ENCODE results near the gene GPC5.

GPC5 gene

DNA sequence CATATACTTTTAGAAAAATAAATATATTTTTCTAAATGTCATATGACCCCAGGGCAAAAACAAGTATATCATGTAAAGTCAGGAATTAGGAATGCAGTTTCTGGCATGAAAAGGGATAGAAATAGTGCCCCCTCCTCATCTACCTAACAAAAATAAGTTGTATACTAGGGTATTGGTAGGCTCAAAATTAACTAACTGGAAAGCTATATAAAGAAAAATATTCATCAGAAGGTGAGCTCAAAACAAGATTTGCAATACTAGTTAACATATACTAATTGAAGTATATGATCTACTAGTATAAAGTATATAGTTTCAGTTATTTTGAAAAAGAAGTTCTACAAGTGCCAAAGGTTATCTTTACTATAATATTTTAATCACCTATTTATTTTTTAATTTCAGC, 200.2 kb downstream of the GPC5 start:
- no peak for DNase-seq

DNA sequence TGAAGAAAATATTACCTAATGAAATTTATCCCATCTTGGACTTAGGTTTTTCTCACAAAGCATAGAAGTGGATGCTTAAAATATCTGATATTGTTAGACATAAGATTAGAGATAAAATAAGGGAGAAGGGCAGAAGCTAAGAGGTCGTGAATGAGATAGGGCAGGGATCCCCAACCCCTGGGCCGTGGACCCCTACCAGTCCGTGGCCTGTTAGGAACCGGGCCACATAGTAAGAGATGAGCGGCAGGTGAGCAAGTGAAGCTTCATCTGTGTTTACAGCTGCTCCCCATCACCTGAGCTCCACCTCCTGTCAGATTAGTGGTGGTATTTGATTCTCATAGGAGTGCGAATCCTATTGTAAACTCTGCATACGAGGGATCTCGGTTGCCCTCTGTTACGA, 202.9 kb downstream of the GPC5 start:
- no peak for DNase-seq

DNA sequence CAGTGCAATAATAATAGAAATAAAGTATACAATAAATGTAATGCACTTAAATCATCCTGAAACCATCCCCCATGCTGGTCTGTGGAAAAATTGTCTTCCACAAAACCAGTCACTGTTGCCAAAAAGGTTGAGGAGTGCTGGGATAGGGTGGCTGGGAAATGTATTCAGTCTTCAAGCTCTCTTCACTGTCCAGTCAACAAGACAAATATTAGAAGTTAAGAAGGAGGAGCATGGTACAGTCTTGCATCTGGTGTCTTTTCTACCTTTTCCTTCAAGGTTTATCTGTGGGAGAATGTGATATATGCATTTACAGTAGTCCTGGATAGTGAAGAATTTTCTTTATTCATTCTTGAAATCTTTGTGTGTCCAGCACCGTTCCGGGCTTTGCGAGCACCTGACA, 203.4 kb downstream of the GPC5 start:
- no peak for DNase-seq

DNA sequence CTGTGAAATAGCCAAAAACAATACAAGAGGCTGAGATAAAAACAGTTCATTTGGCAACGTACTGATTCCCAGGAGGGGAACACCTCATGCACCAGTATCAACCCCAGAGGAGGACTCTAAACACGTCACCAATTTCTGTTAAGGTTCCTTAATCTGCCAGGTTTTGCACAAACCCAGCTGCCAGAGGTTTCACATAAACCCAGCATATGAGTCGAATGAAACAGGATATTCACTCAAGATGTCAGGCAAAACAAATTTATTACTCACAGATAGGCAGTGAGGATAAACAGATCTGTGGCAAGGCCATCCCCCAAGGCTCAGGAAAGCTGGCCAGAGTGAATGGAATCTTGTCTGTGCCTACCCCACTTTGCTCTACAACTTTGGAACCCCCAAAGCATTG, 210.9 kb downstream of the GPC5 start:
- DNase-seq, result no peak

DNA sequence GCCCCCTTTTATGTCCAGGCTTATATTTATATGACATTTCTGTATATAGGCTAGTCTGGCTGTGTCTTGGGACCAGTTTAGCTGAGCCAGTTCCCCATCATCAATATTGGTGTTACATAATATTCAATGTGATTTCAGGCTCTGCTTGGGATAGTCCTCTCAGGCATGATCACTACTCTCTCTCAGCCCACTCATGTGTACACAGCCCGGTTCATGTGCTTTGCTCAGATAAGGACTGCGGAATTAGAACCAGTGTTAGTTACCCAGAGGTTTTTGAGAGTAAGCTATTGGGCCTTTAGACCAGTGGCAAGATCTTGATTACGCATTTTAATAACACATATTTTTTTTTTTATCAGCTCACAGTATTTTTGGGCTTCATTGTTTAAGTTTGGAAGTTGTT, 219.9 kb downstream of the GPC5 start:
- no peak for DNase-seq

DNA sequence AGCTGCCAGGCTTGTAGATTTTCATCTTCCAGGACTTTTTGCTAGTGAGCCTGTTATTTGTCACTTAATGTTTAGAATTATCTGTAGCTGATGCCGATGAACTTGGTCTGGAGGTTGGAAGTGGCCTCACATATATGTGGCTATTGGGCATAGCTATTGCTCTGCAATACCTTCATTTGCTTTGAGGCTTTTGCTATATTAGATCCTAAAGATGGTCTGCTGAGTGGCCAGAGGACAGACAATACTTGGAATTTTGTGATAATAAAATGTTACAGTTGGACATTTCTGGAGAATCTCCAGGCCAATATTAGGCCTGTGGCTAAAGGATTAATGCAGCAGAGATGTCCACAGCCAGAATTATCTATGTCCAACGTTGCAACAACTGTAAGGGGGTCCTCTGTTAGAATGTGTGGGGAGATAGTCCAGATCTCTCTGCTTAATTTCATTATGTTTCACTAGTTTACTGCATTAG, 222.3 kb downstream of the GPC5 start:
- DNase-seq, result no peak

DNA sequence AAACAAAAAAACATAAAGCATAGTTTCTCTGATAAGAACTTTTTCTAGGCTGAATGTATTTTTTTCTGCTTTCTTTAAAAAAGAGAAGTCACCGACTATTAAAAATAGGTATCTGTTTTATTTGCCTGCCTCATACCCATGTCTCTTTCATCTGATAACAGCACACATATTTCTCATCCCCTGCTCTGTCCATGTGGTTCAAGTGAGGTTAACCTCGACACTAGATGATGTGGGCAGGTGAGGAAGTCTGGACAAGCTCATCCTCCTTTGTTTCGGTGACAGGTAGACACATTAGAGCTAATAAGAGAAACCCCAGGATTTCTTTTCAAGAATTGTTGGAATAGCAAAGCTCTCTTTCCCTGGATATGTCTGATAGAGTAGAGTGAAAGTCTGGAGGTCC, 222.7 kb downstream of the GPC5 start:
- no peak for DNase-seq

DNA sequence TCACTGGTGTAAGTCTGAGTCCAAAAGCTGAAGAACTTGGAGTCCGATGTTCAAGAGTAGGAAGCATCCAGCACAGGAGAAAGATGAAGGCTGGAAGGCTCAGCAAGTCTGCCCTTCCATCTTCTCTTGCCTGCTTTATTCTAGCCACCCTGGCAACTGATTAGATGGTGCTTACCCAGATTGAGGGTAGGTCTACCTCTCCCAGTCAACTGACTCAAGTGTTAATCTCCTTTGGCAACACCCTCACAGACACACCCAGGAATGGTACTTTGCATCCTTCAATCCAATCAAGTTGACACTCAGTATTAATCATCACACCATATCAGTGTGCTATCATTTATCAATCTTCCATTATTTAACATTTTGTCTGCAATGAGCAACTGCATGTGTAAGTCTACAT, 223.5 kb downstream of the GPC5 start:
- DNase-seq, result no peak

DNA sequence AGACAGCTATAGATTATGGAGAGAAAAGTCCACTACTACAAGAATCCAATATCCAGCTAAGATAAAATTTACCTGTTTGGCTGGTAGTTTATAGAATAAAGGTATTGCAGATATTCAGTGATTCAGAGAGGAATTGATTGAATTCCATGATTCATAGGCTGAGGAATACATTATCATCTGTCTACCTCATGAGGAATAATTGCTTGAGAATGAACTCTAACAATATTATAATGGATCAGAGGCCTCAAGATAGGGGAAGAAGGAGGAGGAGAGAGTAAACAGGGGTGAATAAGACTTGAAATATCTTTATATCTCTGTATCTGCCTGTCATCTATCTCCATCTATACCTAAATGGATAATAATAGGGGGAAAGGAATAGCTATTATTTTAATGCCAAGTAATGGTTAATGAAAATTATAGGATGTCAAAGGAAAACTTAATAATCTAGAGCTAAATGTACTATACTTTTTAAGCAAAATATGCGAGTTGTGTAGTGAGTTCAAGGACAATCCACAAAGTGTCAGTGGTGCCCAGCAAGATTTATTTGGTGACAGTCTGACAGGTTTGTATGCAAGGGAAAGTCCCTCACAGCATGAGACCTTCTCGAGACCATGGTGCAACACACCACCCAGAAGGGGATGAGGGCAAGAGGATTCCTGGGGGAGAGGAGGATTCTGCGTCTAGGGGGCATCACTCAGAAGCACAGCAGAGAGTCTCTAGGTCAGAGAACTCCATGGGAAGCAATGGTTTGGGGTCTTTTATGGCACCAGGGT, 224.5 kb downstream of the GPC5 start:
- no peak for DNase-seq

DNA sequence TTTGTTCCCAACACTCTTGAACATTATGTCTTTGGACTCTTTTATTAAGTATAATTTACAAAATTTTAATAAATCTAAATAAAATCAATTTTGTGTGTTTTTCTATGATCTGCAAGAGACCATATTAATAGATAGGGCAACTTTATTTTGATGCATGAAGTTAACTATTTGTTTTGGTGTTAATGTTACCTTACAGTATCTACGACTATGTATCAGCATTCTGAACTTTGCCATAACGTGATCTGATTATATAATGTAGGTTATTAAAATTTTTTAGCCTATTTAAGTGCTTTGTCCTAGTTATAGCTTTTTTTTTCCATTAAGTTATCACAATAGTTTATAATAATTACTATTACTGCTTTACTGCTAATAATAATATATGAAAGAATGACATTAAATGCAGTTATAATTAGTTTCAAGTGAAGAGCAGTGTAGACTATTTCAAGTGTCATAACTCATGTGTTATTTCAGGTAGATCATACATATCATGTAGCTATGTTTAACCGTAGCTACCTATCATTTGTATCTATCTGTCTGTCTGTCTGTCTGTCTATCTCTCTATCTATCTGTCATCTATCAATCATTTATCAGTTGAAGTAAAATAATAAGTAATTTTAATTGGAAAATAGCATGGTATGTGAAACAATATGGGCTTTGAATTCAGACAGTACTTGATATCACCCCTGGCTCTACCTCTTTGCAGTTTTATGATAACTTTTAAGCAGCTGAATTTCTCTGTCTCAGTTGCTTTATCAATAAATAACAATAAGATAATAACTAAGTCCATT, 229.7 kb downstream of the GPC5 start:
- DNase-seq, result no peak

DNA sequence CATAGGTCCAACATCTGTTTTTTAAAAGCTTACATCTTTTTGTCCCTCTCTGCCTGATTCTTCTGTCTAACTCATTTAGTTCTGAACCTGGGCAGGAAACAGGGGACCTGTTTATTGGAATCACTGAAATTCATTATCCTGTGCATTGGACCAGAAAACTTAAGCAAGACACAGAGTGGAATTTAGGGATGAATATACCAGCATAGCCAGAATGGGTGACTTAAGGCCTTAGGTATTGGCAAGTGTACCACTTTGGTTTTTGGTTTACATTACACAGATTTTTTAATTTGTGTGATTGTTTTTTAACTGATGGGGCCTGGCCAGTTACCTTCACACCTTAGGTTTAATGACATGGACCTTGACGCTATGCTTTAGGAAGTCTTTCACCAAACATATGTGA, 232.5 kb downstream of the GPC5 start:
- DNase-seq, result no peak

DNA sequence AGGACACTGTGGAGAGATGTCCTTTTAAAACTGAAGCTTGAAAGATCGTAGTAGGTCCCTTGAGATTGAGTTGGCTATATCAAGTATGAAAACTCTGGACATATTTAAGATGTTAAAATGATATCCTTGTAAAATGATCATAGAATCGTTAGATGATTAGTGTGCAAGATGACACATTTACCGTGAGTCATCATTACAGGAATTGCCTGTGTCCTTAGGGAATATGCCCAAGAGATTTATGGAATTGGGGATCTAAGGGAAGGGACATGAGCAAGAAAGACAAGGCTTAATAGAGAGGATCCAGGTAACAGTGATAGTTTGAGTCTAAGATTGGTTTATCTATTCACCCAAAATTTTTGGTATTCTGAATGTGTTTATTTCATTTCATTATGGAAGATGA, 233.7 kb downstream of the GPC5 start:
- DNase-seq, result no peak

DNA sequence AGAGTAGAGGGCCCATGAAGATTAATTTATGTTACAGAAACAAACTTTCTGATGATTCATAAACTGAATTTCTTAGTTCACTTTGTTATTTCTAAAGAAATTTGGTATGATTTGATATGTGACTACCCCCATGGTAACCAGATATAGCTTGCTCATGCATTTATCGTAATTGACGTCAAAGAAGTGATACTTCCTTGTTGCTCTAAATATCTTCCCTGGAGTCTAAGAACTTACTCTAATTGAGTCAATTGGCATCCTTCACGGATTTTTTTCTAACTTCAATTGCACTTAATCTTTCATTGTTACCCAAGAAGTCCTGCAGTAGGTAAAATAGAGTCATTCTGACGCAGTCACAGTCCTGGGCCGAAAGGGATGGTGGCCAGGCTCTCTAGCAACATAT, 240.9 kb downstream of the GPC5 start:
- no peak for DNase-seq

DNA sequence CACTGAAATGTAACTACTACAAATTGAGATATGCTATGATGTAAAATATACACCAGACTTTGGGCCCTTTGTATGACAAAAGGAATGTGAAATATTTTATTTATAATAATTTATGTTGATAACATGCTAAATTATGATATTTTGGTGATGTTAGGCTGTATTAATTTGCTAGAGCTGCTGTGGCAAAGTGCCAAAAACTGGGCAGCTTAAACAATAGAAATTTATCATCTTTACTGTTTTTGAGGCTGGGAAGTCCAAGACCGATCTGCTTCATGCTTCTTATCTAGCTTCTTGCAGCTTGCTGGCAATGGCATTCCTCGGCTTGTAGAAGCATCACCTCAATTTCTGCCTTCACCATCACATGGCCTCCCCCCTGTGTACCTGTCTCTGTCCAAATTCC, 245.0 kb downstream of the GPC5 start:
- DNase-seq, result no peak

DNA sequence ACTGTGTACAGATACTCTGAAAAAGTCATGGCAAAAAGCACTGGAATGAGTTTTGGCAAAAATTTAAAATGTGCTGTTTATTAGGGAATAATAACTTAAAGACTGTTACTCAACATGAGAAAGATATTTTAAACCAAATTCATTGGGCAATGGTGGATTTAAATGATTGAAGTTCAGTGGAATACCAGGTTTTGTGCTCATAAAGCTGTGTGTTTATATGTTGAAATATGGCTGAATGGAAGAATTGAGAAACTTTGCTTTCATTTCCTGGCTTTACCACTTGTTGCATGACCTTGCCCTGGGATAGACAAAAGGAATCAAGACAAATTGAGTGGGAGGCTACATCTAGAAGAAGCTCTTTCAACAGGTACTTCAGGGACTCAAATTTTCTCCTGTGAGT, 246.4 kb downstream of the GPC5 start:
- no peak for DNase-seq

DNA sequence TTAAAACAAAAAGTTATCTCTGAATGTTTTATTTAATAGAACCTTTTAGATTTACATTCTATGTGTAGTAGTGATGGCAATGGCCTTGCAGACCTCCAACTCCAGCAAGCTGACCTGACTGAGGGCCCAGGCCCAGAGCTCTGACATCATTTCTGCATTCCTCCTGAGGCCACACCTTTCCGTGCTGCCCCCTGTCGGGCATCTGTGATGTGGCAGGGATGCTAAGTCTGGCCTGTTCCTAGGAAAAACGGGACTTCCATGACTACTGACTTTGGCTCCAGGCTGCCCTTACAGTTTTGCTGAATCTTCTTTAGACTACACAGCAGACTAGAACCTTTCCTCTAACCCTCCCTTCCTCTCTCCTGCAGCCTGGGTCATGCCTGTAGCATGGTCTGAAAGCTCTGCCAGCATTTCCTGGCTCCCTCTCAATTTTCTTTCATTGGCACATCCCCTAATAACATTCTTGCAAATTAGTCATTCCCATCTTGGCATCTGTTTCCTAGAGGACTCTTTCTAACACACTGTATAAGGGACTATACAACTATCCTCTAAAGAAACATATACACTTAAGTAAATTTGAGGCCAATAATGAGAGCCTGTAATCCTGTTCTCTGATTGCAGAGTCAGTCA, 249.1 kb downstream of the GPC5 start:
- no peak for DNase-seq

DNA sequence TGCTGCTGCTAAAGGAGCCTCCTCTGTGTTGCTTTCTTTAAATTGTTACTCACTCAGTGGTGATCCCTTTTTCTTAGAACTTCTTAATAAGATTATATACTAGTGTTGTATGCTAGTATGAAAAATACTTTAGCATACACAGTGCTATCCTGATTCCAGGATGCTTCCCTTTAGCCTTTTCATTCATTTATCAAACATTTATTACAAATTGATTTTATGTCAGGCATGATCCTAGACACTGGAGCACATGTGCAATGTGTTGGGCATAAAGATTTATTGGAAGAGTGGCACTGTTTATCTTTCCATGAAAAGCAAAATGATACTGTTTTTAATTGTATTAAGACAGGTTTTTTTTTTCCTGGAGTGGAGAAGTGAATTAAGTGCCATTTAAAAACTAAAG, 249.6 kb downstream of the GPC5 start:
- no peak for DNase-seq

DNA sequence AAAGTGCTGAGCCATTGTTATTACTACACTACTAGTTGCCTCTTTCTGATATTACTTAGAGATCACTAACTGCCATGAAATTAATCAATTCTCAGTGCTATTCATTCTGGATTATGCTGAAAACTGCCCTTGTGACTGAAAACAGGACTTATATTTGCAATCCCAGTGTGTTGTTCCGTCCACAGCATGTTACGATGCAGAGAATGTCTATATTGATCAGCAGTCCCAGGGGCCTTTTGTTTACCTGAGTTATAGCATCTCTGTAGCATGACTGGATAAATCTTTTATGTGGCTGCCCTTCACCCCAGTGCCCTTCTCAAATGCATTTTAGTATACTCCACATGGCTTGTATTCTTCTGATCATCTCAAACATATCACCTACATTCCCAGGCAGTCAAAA, 251.0 kb downstream of the GPC5 start:
- DNase-seq, result no peak

DNA sequence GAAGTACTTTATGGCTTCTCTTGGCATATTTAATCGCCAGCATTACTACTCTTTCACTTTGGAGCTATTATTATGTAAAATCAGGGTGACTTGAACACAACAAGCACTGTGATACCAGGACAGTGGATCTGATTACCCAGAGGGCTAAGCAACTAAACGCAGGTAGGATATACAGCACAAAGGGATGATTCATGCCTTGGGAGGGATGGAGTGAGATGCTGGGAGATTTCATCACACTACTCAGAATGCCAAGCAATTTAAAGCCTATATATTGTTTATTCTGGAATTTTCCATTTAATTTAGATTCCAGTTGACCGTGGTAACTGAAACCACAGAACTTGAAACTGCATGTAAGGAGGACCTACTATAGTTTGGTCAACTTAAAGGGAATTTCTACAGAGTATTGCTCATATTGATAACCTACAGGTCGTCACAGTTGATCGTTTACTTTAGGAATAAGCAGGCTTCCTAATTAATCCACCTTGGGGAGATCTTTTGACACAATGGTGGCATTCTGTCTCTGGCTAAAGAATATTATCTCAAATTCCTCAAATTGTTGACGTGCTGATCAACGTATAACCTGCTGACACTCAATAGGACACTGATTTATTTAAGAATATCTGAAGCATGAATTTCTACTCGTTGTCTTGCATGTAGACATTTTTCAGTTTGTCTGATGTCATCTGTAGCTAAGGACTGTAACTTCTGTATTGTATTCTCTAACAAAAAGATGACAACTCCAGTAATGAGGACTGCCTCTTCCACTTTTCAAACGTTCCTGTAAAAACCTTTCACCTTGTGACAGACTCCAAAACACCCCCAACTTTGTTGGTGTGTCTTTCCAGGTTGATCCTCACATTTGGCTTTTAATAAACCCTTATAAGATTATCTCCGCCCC, 254.2 kb downstream of the GPC5 start:
- no peak for DNase-seq

DNA sequence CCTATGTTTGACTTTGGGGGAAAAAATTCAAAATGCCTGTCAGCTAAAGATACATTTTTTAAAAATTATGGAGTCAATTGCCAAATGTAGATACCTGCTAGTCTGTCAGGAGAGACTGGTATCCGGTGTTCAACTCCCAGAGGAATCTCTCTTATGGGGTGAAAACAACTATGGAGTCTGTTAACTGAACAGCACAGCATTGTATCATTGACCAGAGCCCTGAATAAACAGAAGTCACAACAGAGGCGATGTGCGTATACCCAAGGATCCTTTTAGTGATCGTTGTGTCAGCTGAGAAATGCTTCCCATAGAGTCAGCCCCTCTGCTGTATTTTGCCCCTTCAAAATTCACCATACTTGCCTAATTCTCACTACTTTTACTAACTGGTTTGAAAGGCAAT, 257.3 kb downstream of the GPC5 start:
- DNase-seq, result no peak

DNA sequence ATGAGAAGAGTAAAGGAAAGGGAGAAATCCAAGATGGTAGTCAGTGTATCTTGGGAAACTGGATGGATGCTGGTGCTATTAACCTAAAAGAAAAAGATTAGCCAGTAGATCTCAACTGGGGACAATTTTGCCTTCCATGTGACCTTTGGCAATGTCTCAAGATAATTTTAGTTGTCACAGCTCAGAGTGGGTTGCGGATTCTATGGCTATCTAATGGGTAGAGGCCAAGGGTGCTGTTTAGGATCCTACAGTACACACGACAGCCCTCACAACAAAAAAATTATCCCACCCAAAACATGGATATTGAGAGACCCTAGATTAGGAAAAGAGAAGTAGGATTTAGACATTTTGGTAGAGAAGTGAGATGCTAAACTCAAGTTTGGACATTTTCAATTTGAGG, 258.9 kb downstream of the GPC5 start:
- DNase-seq, result no peak

DNA sequence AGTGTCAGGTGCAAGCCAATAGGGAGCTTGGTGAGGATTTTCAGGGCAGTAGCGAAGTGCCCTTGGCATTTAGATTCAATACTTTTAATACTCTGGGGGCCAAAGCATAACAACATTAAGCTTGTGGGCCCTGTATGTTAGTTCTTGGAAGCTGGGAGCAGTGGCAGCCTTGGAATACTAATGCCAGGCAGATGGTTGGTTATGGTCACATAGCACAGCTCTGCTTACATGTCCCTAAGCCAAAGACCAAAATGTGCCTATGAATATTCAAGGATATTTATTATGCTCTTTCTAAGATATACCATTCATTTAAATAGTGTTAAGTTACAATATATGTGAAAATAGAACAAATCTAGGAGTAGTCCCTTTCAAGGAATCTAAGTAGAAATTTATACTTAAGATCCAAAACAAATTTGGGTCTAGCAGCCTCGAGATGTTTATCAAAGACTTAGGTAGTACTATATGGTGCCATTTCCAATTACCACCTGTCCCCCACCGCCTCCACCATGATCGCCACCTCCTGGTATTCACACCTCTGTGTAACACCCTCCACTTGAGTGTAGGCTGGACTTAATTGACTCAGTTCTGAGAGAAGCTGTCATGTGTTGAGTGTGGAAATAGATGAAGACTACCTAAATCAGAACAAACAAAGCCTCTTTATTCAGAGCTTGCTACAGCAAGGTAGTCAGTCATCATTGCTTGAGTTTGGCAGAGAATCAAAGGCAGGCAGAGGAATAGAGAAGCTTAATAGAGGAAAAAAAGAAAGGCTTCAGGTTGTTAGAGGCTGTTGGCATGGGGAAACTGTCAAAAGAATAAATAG, 261.0 kb downstream of the GPC5 start:
- no peak for DNase-seq

Data from femur (tissue), 1 donor.